HCT116 (cell line): ENCODE measurements around the gene NT5C3A. TPM values are rescaled to one million over a fixed set of nuclear protein-coding genes. Genes with fewer than 3 reads are reported as not detected.

Source experiments
- ATAC-seq: fragments of 200-7000 bp; cut with Tn5 transposase; 2 replicates; pipeline ENCODE4 v1.9.1; 2020; ENCODE audit warnings: mild to moderate bottlenecking, moderate library complexity
- BruUV-seq: library from RNA; stranded (reverse); fragments of 400-500 nt; replicated peaks from 2 replicates; lab custom pipeline; 2021; lab: Mats Ljungman, UMichigan
- CTCF ChIA-PET: fragments of 300-600 bp; sonication (Branson Sonifier 250); formaldehyde crosslinking; loops from one replicate; lab custom pipeline; 2021; ENCODE audit warnings: antibody characterized with exemption; lab: Charles Lee
- POLR2A ChIA-PET: fragments of 300-600, 350-600 bp; sonication (Branson Sonifier 250); formaldehyde crosslinking; loops from one replicate; lab custom pipeline; 2021; ENCODE audit warnings: antibody characterized with exemption; lab: Charles Lee
- RAD21 ChIA-PET, 2 experiments: fragments of 300-600 bp; sonication (Branson Sonifier 250); formaldehyde crosslinking; loops; one replicate each; lab custom pipeline; 2023; ENCODE audit warnings: low total read pairs in 2 of 2; ENCODE audit not compliant: uncharacterized antibody in 2 of 2, unreplicated experiment in 2 of 2, low non-redundant PET in 1 of 2; lab: Charles Lee
- DNase-seq: peaks from one replicate; pipeline ENCODE4 v3.0.0-alpha.2; 2010; ENCODE audit warnings: low read depth, low spot score
- H2AFZ ChIP-seq: fragments of 200-600 bp; shearing (Covaris generic), sonication (generic); 2 replicates; pipeline ENCODE4 v1.6.1; 2017; ENCODE audit warnings: low read depth, mixed run types, mixed read lengths, antibody characterized with exemption, low read length; ENCODE audit not compliant: poor library complexity, severe bottlenecking
- H3K27ac ChIP-seq: 2 replicates; pipeline ENCODE4 v1.5.1; 2012; ENCODE audit warnings: low read depth, low read length
- H3K27me3 ChIP-seq: fragments of 200-600 bp; sonication (generic); 2 replicates; pipeline ENCODE4 v1.6.1; 2016; ENCODE audit warnings: mixed run types, low read length, mixed read lengths; ENCODE audit not compliant: insufficient read depth
- H3K36me3 ChIP-seq, 2 experiments: fragments of 200-500 bp in 1 of 2; fragments of 200-600 bp in 1 of 2; sonication (Bioruptor generic) in 1 of 2; sonication (generic) in 1 of 2; 2 replicates each; pipeline versions ENCODE4 v1.5.1 to v1.6.1; 2014 to 2016; ENCODE audit warnings: low read length in 2 of 2, inconsistent platforms in 1 of 2, mixed read lengths in 1 of 2, mixed run types in 1 of 2; ENCODE audit not compliant: insufficient read depth in 2 of 2, control insufficient read depth in 1 of 2
- H3K4me1 ChIP-seq, 2 experiments: fragments of 200-600 bp in 1 of 2; sonication (generic) in 1 of 2; 2 replicates each; pipeline versions ENCODE4 v1.5.1 to v1.6.1; 2012 to 2017; ENCODE audit warnings: low read length in 2 of 2, inconsistent platforms in 1 of 2, mild to moderate bottlenecking in 1 of 2, mixed read lengths in 1 of 2, mixed run types in 1 of 2, moderate library complexity in 1 of 2; ENCODE audit not compliant: insufficient read depth in 2 of 2, control insufficient read depth in 1 of 2
- H3K4me2 ChIP-seq: fragments of 200-600 bp; sonication (generic); 2 replicates; pipeline ENCODE4 v1.6.1; 2017; ENCODE audit warnings: mixed run types, low read length, mixed read lengths
- H3K4me3 ChIP-seq, 2 experiments: fragments of 200-600 bp in 1 of 2; sonication (generic) in 1 of 2; replicated peaks in 1 of 2; 2 replicates each; pipeline ENCODE4 v1.5.1; 2011 to 2016; ENCODE audit warnings: low read length in 2 of 2, control low read depth in 1 of 2, low read depth in 1 of 2, mild to moderate bottlenecking in 1 of 2, mixed read lengths in 1 of 2, mixed run types in 1 of 2
- H3K79me2 ChIP-seq: fragments of 200-600 bp; sonication (generic); 2 replicates; pipeline ENCODE4 v1.6.1; 2017; ENCODE audit warnings: mild to moderate bottlenecking, mixed run types, low read length, moderate library complexity, mixed read lengths; ENCODE audit not compliant: insufficient read depth
- H3K9ac ChIP-seq: fragments of 200-600 bp; sonication (generic); 2 replicates; pipeline ENCODE4 v1.6.1; 2016; ENCODE audit warnings: low read length, mixed read lengths
- H3K9me2 ChIP-seq: fragments of 200-600 bp; sonication (generic), shearing (Covaris generic); 2 replicates; pipeline ENCODE4 v1.6.1; 2017; ENCODE audit warnings: mixed run types, mild to moderate bottlenecking, moderate library complexity; ENCODE audit not compliant: insufficient read depth
- H3K9me3 ChIP-seq, 2 experiments: fragments of 200-500 bp in 1 of 2; fragments of 200-600 bp in 1 of 2; sonication (Bioruptor generic) in 1 of 2; sonication (generic) in 1 of 2; 2 replicates each; pipeline ENCODE4 v1.6.1; 2014 to 2017; ENCODE audit warnings: low read length in 2 of 2, mixed read lengths in 2 of 2, inconsistent platforms in 1 of 2, low read depth in 1 of 2, mild to moderate bottlenecking in 1 of 2, mixed run types in 1 of 2, moderate library complexity in 1 of 2; ENCODE audit not compliant: control insufficient read depth in 1 of 2, insufficient read depth in 1 of 2
- H4K20me1 ChIP-seq: fragments of 200-600 bp; sonication (generic), shearing (Covaris generic); 2 replicates; pipeline ENCODE4 v1.6.1; 2017; ENCODE audit warnings: mixed run types, mild to moderate bottlenecking, moderate library complexity; ENCODE audit not compliant: insufficient read depth
- MAX ChIP-seq: IDR thresholded peaks from 2 replicates; pipeline ENCODE4 v1.6.1; 2012
- TCF7L2 ChIP-seq: IDR thresholded peaks from 2 replicates; pipeline ENCODE4 v1.7.0; 2011; ENCODE audit warnings: borderline replicate concordance, inconsistent platforms; ENCODE audit not compliant: insufficient read depth, insufficient read length; ENCODE audit errors: extremely low read depth
- YY1 ChIP-seq: IDR thresholded peaks from 2 replicates; pipeline ENCODE4 v1.6.1; 2011; ENCODE audit warnings: low read length, low read depth, moderate library complexity, mild to moderate bottlenecking; ENCODE audit not compliant: insufficient replicate concordance; ENCODE audit errors: extremely low read depth
- ZBTB33 ChIP-seq: IDR thresholded peaks from 2 replicates; pipeline ENCODE4 v1.6.1; 2011; ENCODE audit warnings: mild to moderate bottlenecking, low read length, moderate library complexity; ENCODE audit not compliant: insufficient replicate concordance; ENCODE audit errors: extremely low read depth
- intact Hi-C: fragments of 100-400 bp; cut with micrococcal nuclease; formaldehyde crosslinking; loops from 2 replicates; pipeline ENCODE4 v1.10.0; 2022
- total RNA-seq: library from RNA; stranded (reverse); gene quantifications from one replicate; pipeline ENCODE4 v1.2.1, GENCODE V29; 2021; ENCODE audit not compliant: unreplicated experiment

Gene NT5C3A
- total RNA-seq, 1 experiment from 2014 or later, result 32.5 TPM

- ATAC-seq, result no peak
- no peak overlapping the region for H3K9ac ChIP-seq
- TF ChIP-seq MAX (no peak), TCF7L2 (no peak), YY1 (no peak), ZBTB33 (no peak)
- H4K20me1 ChIP-seq, result peaks cover 41% of the 10 kb centered on the region
- H3K4me3 ChIP-seq, result no peak overlapping the region
- H3K9me3 ChIP-seq, result no peaks in the 10 kb centered on the region
- ChIA-PET POLR2A (no interaction called here), RAD21 (no interaction called here), CTCF (interaction anchor here (1.3 kb wide), 1 partner anchor 8 kb away, joined by 3 read pairs; no protein-coding TSS in a partner anchor)
- peaks cover 99% of the 10 kb centered on the region for H3K79me2 ChIP-seq
- H3K4me1 ChIP-seq, result no peaks in the 10 kb centered on the region; a peak in 1 of 4 replicates
- intact Hi-C loops, result no loop called here
- H3K36me3 ChIP-seq, result no peaks in the 10 kb centered on the region
- no TSS peak for BruUV-seq
- no peak overlapping the region for H2AFZ ChIP-seq
- H3K27me3 ChIP-seq, result no peaks in the 10 kb centered on the region
- no peak overlapping the region for H3K4me2 ChIP-seq
- no peak overlapping the region for H3K27ac ChIP-seq
- no peak for DNase-seq
- H3K9me2 ChIP-seq, result no peaks in the 10 kb centered on the region
These were observed 20.7 kb downstream of the NT5C3A start for GRCh38 chr7:33041631-33042428.
